ENCODE measurements around the gene TET2. TPM values are rescaled to one million over a fixed set of nuclear protein-coding genes. Genes with fewer than 3 reads are reported as not detected.

Gene TET2
- total RNA-seq, 1 donor from 2014 or later: 11.4 TPM

- TF ChIP-seq, protein P1, sequence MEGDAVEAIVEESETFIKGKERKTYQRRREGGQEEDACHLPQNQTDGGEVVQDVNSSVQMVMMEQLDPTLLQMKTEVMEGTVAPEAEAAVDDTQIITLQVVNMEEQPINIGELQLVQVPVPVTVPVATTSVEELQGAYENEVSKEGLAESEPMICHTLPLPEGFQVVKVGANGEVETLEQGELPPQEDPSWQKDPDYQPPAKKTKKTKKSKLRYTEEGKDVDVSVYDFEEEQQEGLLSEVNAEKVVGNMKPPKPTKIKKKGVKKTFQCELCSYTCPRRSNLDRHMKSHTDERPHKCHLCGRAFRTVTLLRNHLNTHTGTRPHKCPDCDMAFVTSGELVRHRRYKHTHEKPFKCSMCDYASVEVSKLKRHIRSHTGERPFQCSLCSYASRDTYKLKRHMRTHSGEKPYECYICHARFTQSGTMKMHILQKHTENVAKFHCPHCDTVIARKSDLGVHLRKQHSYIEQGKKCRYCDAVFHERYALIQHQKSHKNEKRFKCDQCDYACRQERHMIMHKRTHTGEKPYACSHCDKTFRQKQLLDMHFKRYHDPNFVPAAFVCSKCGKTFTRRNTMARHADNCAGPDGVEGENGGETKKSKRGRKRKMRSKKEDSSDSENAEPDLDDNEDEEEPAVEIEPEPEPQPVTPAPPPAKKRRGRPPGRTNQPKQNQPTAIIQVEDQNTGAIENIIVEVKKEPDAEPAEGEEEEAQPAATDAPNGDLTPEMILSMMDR (IDR thresholded peaks at IDR 0.05; ENCODE audit: unreplicated experiment): no peak
- H3K4me1 Mint-ChIP-seq (ENCODE audit: unreplicated experiment): peaks cover 5% of the 10 kb centered on the region
- no peaks in the 10 kb centered on the region for H3K27me3 Mint-ChIP-seq (ENCODE audit: unreplicated experiment)
- H3K27ac Mint-ChIP-seq (ENCODE audit: unreplicated experiment): no peak overlapping the region
- H3K4me3 Mint-ChIP-seq (ENCODE audit: unreplicated experiment): no peak overlapping the region
- no peaks in the 10 kb centered on the region for H3K9me3 Mint-ChIP-seq (ENCODE audit: unreplicated experiment)
- no peaks in the 10 kb centered on the region for H3K36me3 Mint-ChIP-seq (ENCODE audit: low read depth, unreplicated experiment)
- no peak for DNase-seq (ENCODE audit: low spot score)
These were observed 46.9 kb downstream of the TET2 start for GRCh38 chr4:105193536-105193935.

DNA sequence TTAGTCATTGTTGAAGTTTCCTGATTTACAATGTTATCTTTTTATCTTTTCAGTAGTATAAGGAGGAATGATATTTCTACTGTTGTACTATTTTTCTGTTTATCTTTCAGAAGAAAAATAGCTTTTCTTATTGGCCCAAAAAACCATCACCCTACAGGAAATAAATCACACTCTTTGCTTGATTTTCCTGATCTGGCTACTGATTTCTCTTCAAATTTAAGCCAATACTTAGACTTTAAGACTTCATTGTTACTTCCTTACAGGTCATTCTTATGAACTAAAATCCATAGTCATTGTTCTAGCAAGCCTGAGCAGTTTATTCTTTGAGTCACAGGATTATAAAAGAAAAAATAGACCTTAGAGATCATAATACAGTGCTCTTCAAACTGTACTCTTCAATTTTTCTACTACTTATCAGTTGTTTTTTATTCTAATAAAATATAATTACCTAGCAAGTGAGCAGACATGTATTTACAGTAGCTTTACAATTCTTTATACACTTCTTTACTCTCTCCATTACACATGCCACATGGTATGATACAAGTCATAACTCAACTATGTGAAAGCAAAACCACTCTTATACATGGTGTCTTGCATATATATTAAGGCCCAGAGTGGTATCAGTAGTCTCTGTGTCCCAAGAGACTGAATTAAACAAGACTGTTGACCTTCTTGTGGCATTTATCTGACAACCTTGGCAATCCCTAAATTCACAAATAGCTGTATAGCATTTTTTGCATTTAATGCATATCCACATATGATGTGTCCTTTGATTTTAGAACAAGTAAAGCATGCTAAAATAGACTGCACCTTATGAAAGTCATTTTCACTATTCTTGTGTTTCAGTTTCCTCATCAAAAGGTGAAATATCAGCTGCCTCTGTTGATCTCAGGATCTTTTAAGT is 47.9 kb downstream of the TET2 start:
- H3K4me3 Mint-ChIP-seq (ENCODE audit: unreplicated experiment): no peak overlapping the region

GRCh38 chr4:105196523-105197145 is 50.0 kb downstream of the TET2 start:
- H3K27ac Mint-ChIP-seq (ENCODE audit: unreplicated experiment): no peak overlapping the region
- H3K4me1 Mint-ChIP-seq (ENCODE audit: unreplicated experiment): peaks cover 5% of the 10 kb centered on the region
- no peaks in the 10 kb centered on the region for H3K9me3 Mint-ChIP-seq (ENCODE audit: unreplicated experiment)
- no peak overlapping the region for H3K4me3 Mint-ChIP-seq (ENCODE audit: unreplicated experiment)
- H3K27me3 Mint-ChIP-seq (ENCODE audit: unreplicated experiment): peaks cover 1% of the 10 kb centered on the region
- TF ChIP-seq, protein P1 (IDR thresholded peaks at IDR 0.05; ENCODE audit: unreplicated experiment): no peak
- no peak for DNase-seq (ENCODE audit: low spot score)
- H3K36me3 Mint-ChIP-seq (ENCODE audit: low read depth, unreplicated experiment): no peaks in the 10 kb centered on the region

More for the DNA sequence above, 47.9 kb downstream of the TET2 start:
- no peak overlapping the region for H3K27ac Mint-ChIP-seq (ENCODE audit: unreplicated experiment)
- TF ChIP-seq, protein P1 (IDR thresholded peaks at IDR 0.05; ENCODE audit: unreplicated experiment): no peak
- DNase-seq (ENCODE audit: low spot score): no peak
- H3K9me3 Mint-ChIP-seq (ENCODE audit: unreplicated experiment): no peaks in the 10 kb centered on the region
- no peaks in the 10 kb centered on the region for H3K36me3 Mint-ChIP-seq (ENCODE audit: low read depth, unreplicated experiment)
- H3K4me1 Mint-ChIP-seq (ENCODE audit: unreplicated experiment): peaks cover 5% of the 10 kb centered on the region
- H3K27me3 Mint-ChIP-seq (ENCODE audit: unreplicated experiment): peaks cover under 1% of the 10 kb centered on the region

DNA sequence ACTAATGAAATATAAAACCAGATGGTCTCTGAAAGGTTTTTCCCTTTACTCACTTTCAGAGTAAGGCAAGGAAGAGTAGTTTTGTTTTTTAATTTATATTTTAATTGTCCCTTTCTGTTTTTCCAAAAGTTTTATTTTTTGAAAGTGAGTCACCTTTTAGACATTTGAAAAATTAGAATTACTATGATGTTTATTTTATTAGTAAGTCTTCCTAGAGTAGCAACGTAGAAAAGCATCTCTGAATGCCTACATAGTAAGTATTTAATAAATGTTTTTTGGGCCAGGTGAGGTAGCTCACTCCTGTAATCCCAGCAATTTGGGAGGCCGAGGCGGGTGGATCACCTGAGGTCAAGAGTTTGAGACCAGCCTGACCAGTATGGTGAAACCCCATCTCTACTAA is 51.1 kb downstream of the TET2 start:
- H3K36me3 Mint-ChIP-seq (ENCODE audit: low read depth, unreplicated experiment): no peaks in the 10 kb centered on the region
- H3K4me3 Mint-ChIP-seq (ENCODE audit: unreplicated experiment): no peak overlapping the region
- TF ChIP-seq, protein P1 (IDR thresholded peaks at IDR 0.05; ENCODE audit: unreplicated experiment): no peak
- no peak for DNase-seq (ENCODE audit: low spot score)
- H3K27me3 Mint-ChIP-seq (ENCODE audit: unreplicated experiment): peaks cover 1% of the 10 kb centered on the region
- H3K4me1 Mint-ChIP-seq (ENCODE audit: unreplicated experiment): peaks cover 5% of the 10 kb centered on the region
- H3K9me3 Mint-ChIP-seq (ENCODE audit: unreplicated experiment): no peaks in the 10 kb centered on the region
- no peak overlapping the region for H3K27ac Mint-ChIP-seq (ENCODE audit: unreplicated experiment)

DNA sequence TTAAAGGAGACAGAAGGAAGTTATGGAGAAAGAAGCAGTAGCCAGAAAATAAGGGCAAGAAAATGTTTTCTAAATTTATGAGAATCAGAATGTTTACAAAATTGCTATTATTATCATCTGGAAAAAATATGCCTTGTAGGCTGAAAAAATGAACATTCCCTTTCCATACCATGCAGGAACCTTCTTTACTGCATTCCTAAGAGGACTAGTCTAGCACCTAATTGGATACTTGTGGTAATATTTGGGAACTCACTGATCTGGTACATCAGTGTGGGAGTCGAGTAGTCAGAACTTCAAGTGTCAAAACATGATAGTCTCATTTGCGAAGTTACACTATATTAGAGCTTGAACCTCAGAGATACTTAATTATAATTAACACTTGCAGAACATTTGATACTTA is 51.9 kb downstream of the TET2 start:
- Mint-ChIP-seq H3K4me3 (ENCODE audit: unreplicated experiment) (no peak overlapping the region), H3K36me3 (ENCODE audit: low read depth, unreplicated experiment) (no peaks in the 10 kb centered on the region), H3K27ac (ENCODE audit: unreplicated experiment) (no peak overlapping the region), H3K9me3 (ENCODE audit: unreplicated experiment) (no peaks in the 10 kb centered on the region), H3K4me1 (ENCODE audit: unreplicated experiment) (peaks cover 5% of the 10 kb centered on the region), H3K27me3 (ENCODE audit: unreplicated experiment) (peaks cover 1% of the 10 kb centered on the region)
- DNase-seq (ENCODE audit: low spot score): no peak
- TF ChIP-seq, protein P1 (IDR thresholded peaks at IDR 0.05; ENCODE audit: unreplicated experiment): no peak
